Measurements from ENCODE around the gene PLAA. TPM values are rescaled to one million over a fixed set of nuclear protein-coding genes. Genes with fewer than 3 reads are reported as not detected.

Gene PLAA
- total RNA-seq (10 to 100 TPM in 3 of 5 donors, 1 to 10 TPM in 1, under 1 TPM in 1; 0.58 to 71.0 (median 31.7) TPM), polyA plus RNA-seq (10 to 100 TPM in 1 of 3 donors, 1 to 10 TPM in 2; 7.8 to 11.5 (median 9.1) TPM)
- long read RNA-seq, donor 1, full-length matches to known transcripts: 2 of 2 reads
- long read RNA-seq, donor 1, partial matches to known transcripts: 0 of 2 reads
- long read RNA-seq, donor 1, other reads (novel, unspliced or antisense): 0 of 2 reads
- long read RNA-seq, donor 2, full-length matches to known transcripts: 2 of 2 reads
- long read RNA-seq, donor 2, partial matches to known transcripts: 0 of 2 reads
- long read RNA-seq, donor 2, other reads (novel, unspliced or antisense): 0 of 2 reads
- long read RNA-seq, donor 3: 0 reads
- long read RNA-seq, donor 4: 0 reads
- long read RNA-seq, donor 5, full-length matches to known transcripts: 4 of 4 reads
- long read RNA-seq, donor 5, partial matches to known transcripts: 0 of 4 reads
- long read RNA-seq, donor 5, other reads (novel, unspliced or antisense): 0 of 4 reads
- long read RNA-seq, donor 6, full-length matches to known transcripts: 7 of 7 reads
- long read RNA-seq, donor 6, partial matches to known transcripts: 0 of 7 reads
- long read RNA-seq, donor 6, other reads (novel, unspliced or antisense): 0 of 7 reads
- long read RNA-seq, donor 7, full-length matches to known transcripts: 4 of 4 reads
- long read RNA-seq, donor 7, partial matches to known transcripts: 0 of 4 reads
- long read RNA-seq, donor 7, other reads (novel, unspliced or antisense): 0 of 4 reads
- long read RNA-seq, donor 8, full-length matches to known transcripts: 4 of 4 reads
- long read RNA-seq, donor 8, partial matches to known transcripts: 0 of 4 reads
- long read RNA-seq, donor 8, other reads (novel, unspliced or antisense): 0 of 4 reads
- long read RNA-seq, donor 9, full-length matches to known transcripts: 2 of 2 reads
- long read RNA-seq, donor 9, partial matches to known transcripts: 0 of 2 reads
- long read RNA-seq, donor 9, other reads (novel, unspliced or antisense): 0 of 2 reads
- long read RNA-seq, donor 10, full-length matches to known transcripts: 2 of 2 reads
- long read RNA-seq, donor 10, partial matches to known transcripts: 0 of 2 reads
- long read RNA-seq, donor 10, other reads (novel, unspliced or antisense): 0 of 2 reads

GRCh38 chr9:26946753-26947727 lies at the start of gene PLAA:
TSS of gene PLAA (minus strand) at chr9:26947242. CDS start at chr9:26947045, 197 bp downstream.
- peak; percentile 89 to 98 for DNase-seq
- WGBS, 5 donors: 0 to 1% (median 0%) methylated on average over 28 to 76 of the region's 76 CpGs
- TF ChIP-seq POLR2A (IDR thresholded peaks at IDR 0.05) (peak in 1 of 4 donors; percentile 27), POLR2AphosphoS5 (IDR thresholded peaks at IDR 0.05) (peak; percentile 67 to 81 (median 78)), CTCF (IDR thresholded peaks at IDR 0.05) (peak in 2 of 7 experiments; percentile 13 to 14), EP300 (IDR thresholded peaks at IDR 0.05) (no peak)
- Histone ChIP-seq H3K36me3 (peaks cover 0 to 8% (median 0%) of the 10 kb centered on the region in 4 donors), H3K9me3 (no peaks in the 10 kb centered on the region), H3K27ac (peak within 1 kb of the TSS; percentile 93 to 99 (median 97)), H3K4me3 (peak within 1 kb of the TSS; percentile 74 to 84 (median 78)), H3K4me1 (peaks cover 22 to 48% (median 33%) of the 10 kb centered on the region in 4 donors), H3K27me3 (no peaks in the 10 kb centered on the region)
- intact Hi-C loops (cut with DNase I; ENCODE audit: low total_unique reads): no loop called here

GRCh38 chr9:26995810-26996209 lies 48.8 kb upstream of the PLAA start:
- intact Hi-C loops (cut with DNase I; ENCODE audit: low total_unique reads): no loop called here
- no peaks in the 10 kb centered on the region for H3K9me3 ChIP-seq
- H3K4me3 ChIP-seq: no peak overlapping the region
- no peaks in the 10 kb centered on the region for H3K4me1 ChIP-seq
- 77 to 84% (median 80%) methylated on average over 2 of the region's 2 CpGs for WGBS, 5 donors
- TF ChIP-seq EP300 (IDR thresholded peaks at IDR 0.05) (no peak), CTCF (IDR thresholded peaks at IDR 0.05) (no peak), POLR2A (IDR thresholded peaks at IDR 0.05) (no peak), POLR2AphosphoS5 (IDR thresholded peaks at IDR 0.05) (no peak)
- no peak for DNase-seq
- H3K27me3 ChIP-seq: no peaks in the 10 kb centered on the region
- no peak overlapping the region for H3K27ac ChIP-seq
- peaks cover 0 to 26% (median 21%) of the 10 kb centered on the region in 4 donors for H3K36me3 ChIP-seq

GRCh38 chr9:26983340-26983739 lies 36.3 kb upstream of the PLAA start:
- no peak overlapping the region for H3K27ac ChIP-seq
- H3K9me3 ChIP-seq: no peaks in the 10 kb centered on the region
- intact Hi-C loops (cut with DNase I; ENCODE audit: low total_unique reads): no loop called here
- H3K36me3 ChIP-seq: peaks cover 0 to 93% (median 77%) of the 10 kb centered on the region in 4 donors
- H3K4me1 ChIP-seq: no peaks in the 10 kb centered on the region
- H3K27me3 ChIP-seq: no peaks in the 10 kb centered on the region
- no peak for DNase-seq
- no peak for TF ChIP-seq POLR2A (IDR thresholded peaks at IDR 0.05)
- no peak for TF ChIP-seq EP300 (IDR thresholded peaks at IDR 0.05)
- TF ChIP-seq CTCF (IDR thresholded peaks at IDR 0.05): no peak
- TF ChIP-seq POLR2AphosphoS5 (IDR thresholded peaks at IDR 0.05): no peak
- H3K4me3 ChIP-seq: no peak overlapping the region
- 37 to 71% (median 42%) methylated on average over 1 of the region's 1 CpG for WGBS, 5 donors
